IMR-90 (cell line): ENCODE results near the gene PITPNM3.

Experiments used
- BHLHE40 ChIP-seq: fragments of 150-350 bp; IDR thresholded peaks from 2 replicates; pipeline ENCODE4 v1.6.1; 2016; ENCODE audit warnings: mild to moderate bottlenecking, low read depth, low read length
- CEBPB ChIP-seq: IDR thresholded peaks from 2 replicates; pipeline ENCODE4 v1.6.1; 2012; ENCODE audit warnings: low read depth, low read length, improper control_type of control experiment
- CHD1 ChIP-seq: IDR thresholded peaks from 2 replicates; pipeline ENCODE4 v1.6.1; 2012; ENCODE audit warnings: low read depth, low read length, improper control_type of control experiment
- CTCF ChIP-seq: conservative IDR thresholded peaks from 2 replicates; pipeline ENCODE4 v1.5.1; 2012; ENCODE audit warnings: mild to moderate bottlenecking, low read depth, low read length, improper control_type of control experiment
- ELK1 ChIP-seq: fragments of 150-350 bp; IDR thresholded peaks from 2 replicates; pipeline ENCODE4 v1.6.1; 2016; ENCODE audit warnings: low read depth, mild to moderate bottlenecking, low read length, moderate library complexity, borderline replicate concordance
- MAFK ChIP-seq: IDR thresholded peaks from 2 replicates; pipeline ENCODE4 v1.6.1; 2012; ENCODE audit warnings: low read depth, low read length, improper control_type of control experiment
- NFE2L2 ChIP-seq: fragments of 150-350 bp; IDR thresholded peaks from 2 replicates; pipeline ENCODE4 v1.6.1; 2016; ENCODE audit warnings: low read depth, mild to moderate bottlenecking, low read length
- POLR2A ChIP-seq: IDR thresholded peaks from 2 replicates; pipeline ENCODE4 v1.6.1; 2012; ENCODE audit warnings: mild to moderate bottlenecking, low read depth, low read length
- RAD21 ChIP-seq: IDR thresholded peaks from 2 replicates; pipeline ENCODE4 v1.6.1; 2012; ENCODE audit warnings: low read length, improper control_type of control experiment
- RCOR1 ChIP-seq: IDR thresholded peaks from 2 replicates; pipeline ENCODE4 v1.6.1; 2012; ENCODE audit warnings: mild to moderate bottlenecking, low read length, improper control_type of control experiment; ENCODE audit not compliant: insufficient replicate concordance
- RFX5 ChIP-seq: IDR thresholded peaks from 2 replicates; pipeline ENCODE4 v1.8.0; 2012; ENCODE audit warnings: low read depth, mild to moderate bottlenecking, low read length, moderate library complexity
- SMC3 ChIP-seq: fragments of 150-350 bp; IDR thresholded peaks from 2 replicates; pipeline ENCODE4 v1.6.1; 2016; ENCODE audit warnings: low read depth, mild to moderate bottlenecking, antibody characterized with exemption, low read length, moderate library complexity

DNA sequence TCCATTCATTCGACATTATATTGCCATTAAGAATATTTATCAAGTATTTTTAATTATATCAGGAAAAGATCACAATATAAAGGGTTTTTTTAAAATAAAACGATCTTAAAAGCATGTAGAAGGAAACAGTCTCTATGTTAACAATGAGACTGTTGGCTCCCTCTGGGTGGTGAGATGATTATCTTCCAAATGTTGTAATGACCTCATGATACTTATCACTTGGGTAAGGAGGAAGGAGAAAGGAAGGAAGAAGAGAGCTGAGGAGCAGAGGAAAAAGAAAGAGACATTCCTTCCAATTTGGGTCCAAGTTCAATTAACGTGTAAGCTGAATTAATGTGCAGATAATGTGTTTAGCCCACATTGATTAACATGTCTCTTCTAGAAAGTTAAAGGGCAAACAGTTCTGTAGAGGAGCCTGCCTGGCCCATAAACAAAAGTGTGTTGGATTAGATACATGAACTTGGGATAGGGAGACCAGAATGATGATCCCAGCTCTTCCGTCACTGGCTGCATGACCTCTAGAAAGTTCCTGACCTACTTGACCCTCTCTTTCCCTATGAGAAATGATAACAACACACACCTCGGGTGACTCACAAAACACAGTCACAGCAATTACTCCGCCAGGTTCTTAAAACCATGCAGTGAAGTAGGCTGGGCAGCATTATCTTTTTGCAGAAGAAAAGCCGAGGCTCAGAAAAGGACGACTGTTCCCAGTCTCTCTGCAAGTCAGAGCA, 80.1 kb downstream of the PITPNM3 start:
- TF ChIP-seq RFX5 (no peak), NFE2L2 (no peak), POLR2A (no peak), CTCF (no peak), SMC3 (no peak), CEBPB (no peak), RAD21 (no peak), CHD1 (no peak), BHLHE40 (no peak), RCOR1 (no peak), ELK1 (no peak), MAFK (no peak)
